ENCODE results near the gene GBA3. TPM values are rescaled to one million over a fixed set of nuclear protein-coding genes. Genes with fewer than 3 reads are reported as not detected.

The GBA3 gene
- polyA plus RNA-seq, 2 of the 4 experiments (the other 2 are of a cell fraction), result not detected

- Histone ChIP-seq H3K27ac (no peak overlapping the region), H3K4me3 (no peak overlapping the region), H3K4me2 (no peak overlapping the region), H3K4me1 (no peaks in the 10 kb centered on the region), H3K9me3 (no peaks in the 10 kb centered on the region)
- ChIA-PET CTCF (no interaction called here), POLR2A (no interaction called here)
- ATAC-seq, result no peak
- 46% methylated on average over 3 of the region's 3 CpGs for WGBS (ENCODE audit: missing lambda C conversion rate)
- FAIRE-seq, result no peak
- no peak for DNase-seq (ENCODE audit: low read depth in 1 of 2, low spot score in 1 of 2)
- TF ChIP-seq RAD21 (conservative IDR thresholded peaks at IDR 0.05 in 1 of 2, IDR thresholded peaks at IDR 0.05 in 1 of 2) (no peak), HMGXB4 (CRISPR knock-in tag; IDR thresholded peaks at IDR 0.05; ENCODE audit: borderline replicate concordance) (no peak), MAZ (IDR thresholded peaks at IDR 0.05; ENCODE audit: borderline replicate concordance, low read depth, low read length) (no peak), PHF8 (IDR thresholded peaks at IDR 0.05; ENCODE audit: borderline replicate concordance, low read depth) (no peak), RFX5 (IDR thresholded peaks at IDR 0.05) (no peak), HOXB13 (CRISPR knock-in tag; IDR thresholded peaks at IDR 0.05; ENCODE audit: low read depth) (no peak), ZSCAN20 (CRISPR knock-in tag; IDR thresholded peaks at IDR 0.05) (no peak), EHMT2 (IDR thresholded peaks at IDR 0.05; ENCODE audit: low read depth) (no peak), NR3C1 (IDR thresholded peaks at IDR 0.05) (no peak), NFE2L2 (conservative IDR thresholded peaks at IDR 0.05; ENCODE audit: low read length) (no peak)
Measured at GRCh38 chr4:22764183-22764582, 71.4 kb downstream of the GBA3 start.

GRCh38 chr4:22766068-22766467, 73.3 kb downstream of the GBA3 start:
- H3K9me3 ChIP-seq, result no peaks in the 10 kb centered on the region
- H3K27ac ChIP-seq, result no peak overlapping the region
- no peak for FAIRE-seq
- no peak overlapping the region for H3K4me3 ChIP-seq
- POLR2A ChIA-PET, result no interaction called here
- DNase-seq (ENCODE audit: low read depth in 1 of 2, low spot score in 1 of 2), result no peak
- CTCF ChIA-PET, result interaction anchor here (1.7 kb wide), 1 partner anchor 14 kb away, joined by 6 read pairs; no protein-coding TSS in a partner anchor
- TF ChIP-seq ESRRA (IDR thresholded peaks at IDR 0.05; ENCODE audit: borderline replicate concordance, low read length), result no peak
- TF ChIP-seq RCOR1 (IDR thresholded peaks at IDR 0.05; ENCODE audit: low read depth, low read length), result no peak
- TF ChIP-seq CHD4 (IDR thresholded peaks at IDR 0.05; ENCODE audit: borderline replicate concordance), result no peak
- no peak for TF ChIP-seq ZNF302 (CRISPR knock-in tag; IDR thresholded peaks at IDR 0.05)
- TF ChIP-seq NFE2L2 (conservative IDR thresholded peaks at IDR 0.05; ENCODE audit: low read length), result no peak
- no peak for TF ChIP-seq TFCP2L1 (CRISPR knock-in tag; IDR thresholded peaks at IDR 0.05)
- TF ChIP-seq FOXS1 (CRISPR knock-in tag; IDR thresholded peaks at IDR 0.05), result no peak
- TF ChIP-seq REST (IDR thresholded peaks at IDR 0.05), result no peak
- TF ChIP-seq SREBF2 (IDR thresholded peaks at IDR 0.05), result no peak
- no peak for TF ChIP-seq KDM1A (IDR thresholded peaks at IDR 0.05; ENCODE audit: low read depth)
- no peak for TF ChIP-seq NR3C1 (IDR thresholded peaks at IDR 0.05)
- no peak for TF ChIP-seq JUNB (IDR thresholded peaks at IDR 0.05)
- TF ChIP-seq RAD21 (conservative IDR thresholded peaks at IDR 0.05 in 1 of 2, IDR thresholded peaks at IDR 0.05 in 1 of 2), result no peak
- no peak for TF ChIP-seq CTCF (IDR thresholded peaks at IDR 0.05)
- TF ChIP-seq HOXB5 (CRISPR knock-in tag; IDR thresholded peaks at IDR 0.05), result no peak
- TF ChIP-seq CHD2 (IDR thresholded peaks at IDR 0.05; ENCODE audit: low read length, partially characterized antibody), result no peak
- no peaks in the 10 kb centered on the region for H3K4me1 ChIP-seq
- H3K4me2 ChIP-seq, result no peak overlapping the region
- WGBS (ENCODE audit: missing lambda C conversion rate), result 17% methylated on average over 2 of the region's 2 CpGs
- no peak for ATAC-seq

Data from A549 (cell line).